ENCODE data around the gene ITPRID2. TPM values are rescaled to one million over a fixed set of nuclear protein-coding genes. Genes with fewer than 3 reads are reported as not detected.

The ITPRID2 gene
- total and polyA plus RNA-seq, 12 donors, result 25.5 to 103 (median 79.8) TPM

DNA sequence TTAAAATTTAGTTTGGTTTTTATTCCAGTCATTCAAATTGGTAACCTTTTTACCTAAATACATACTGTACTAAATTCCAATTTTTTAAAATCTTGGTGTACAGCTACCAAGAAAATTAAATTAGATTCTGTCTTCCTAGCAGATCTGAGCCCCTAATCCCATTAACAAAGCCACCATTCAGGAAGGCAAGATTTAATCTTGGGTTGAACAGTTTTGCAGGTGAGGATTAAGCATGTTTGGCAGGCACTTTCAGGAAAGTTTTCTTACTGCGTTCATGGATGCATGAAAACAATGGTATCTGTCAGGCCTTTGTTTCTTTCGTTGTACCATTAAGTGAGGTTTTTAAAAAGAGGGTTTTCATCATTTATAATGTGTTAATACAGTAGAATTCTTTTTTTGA lies 32.8 kb downstream of the ITPRID2 start:
- Histone ChIP-seq H3K27ac (no peak overlapping the region), H3K9me3 (replicated peaks in 1 of 3) (no peaks in the 10 kb centered on the region), H3K4me1 (replicated peaks in 1 of 2) (no peaks in the 10 kb centered on the region), H3K4me3 (no peak overlapping the region), H3K27me3 (no peaks in the 10 kb centered on the region), H3K36me3 (replicated peaks in 1 of 2) (peaks cover 0 to 32% of the 10 kb centered on the region in 2 donors)
- TF ChIP-seq, protein P1, sequence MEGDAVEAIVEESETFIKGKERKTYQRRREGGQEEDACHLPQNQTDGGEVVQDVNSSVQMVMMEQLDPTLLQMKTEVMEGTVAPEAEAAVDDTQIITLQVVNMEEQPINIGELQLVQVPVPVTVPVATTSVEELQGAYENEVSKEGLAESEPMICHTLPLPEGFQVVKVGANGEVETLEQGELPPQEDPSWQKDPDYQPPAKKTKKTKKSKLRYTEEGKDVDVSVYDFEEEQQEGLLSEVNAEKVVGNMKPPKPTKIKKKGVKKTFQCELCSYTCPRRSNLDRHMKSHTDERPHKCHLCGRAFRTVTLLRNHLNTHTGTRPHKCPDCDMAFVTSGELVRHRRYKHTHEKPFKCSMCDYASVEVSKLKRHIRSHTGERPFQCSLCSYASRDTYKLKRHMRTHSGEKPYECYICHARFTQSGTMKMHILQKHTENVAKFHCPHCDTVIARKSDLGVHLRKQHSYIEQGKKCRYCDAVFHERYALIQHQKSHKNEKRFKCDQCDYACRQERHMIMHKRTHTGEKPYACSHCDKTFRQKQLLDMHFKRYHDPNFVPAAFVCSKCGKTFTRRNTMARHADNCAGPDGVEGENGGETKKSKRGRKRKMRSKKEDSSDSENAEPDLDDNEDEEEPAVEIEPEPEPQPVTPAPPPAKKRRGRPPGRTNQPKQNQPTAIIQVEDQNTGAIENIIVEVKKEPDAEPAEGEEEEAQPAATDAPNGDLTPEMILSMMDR (IDR thresholded peaks at IDR 0.05), result no peak
- no peak for TF ChIP-seq POLR2A (IDR thresholded peaks at IDR 0.05)
- DNase-seq, result no peak
- intact Hi-C loops (cut with DNase I), result no loop called here
- WGBS, 4 donors, result 75 to 95% (median 86%) methylated on average over 2 of the region's 2 CpGs

DNA sequence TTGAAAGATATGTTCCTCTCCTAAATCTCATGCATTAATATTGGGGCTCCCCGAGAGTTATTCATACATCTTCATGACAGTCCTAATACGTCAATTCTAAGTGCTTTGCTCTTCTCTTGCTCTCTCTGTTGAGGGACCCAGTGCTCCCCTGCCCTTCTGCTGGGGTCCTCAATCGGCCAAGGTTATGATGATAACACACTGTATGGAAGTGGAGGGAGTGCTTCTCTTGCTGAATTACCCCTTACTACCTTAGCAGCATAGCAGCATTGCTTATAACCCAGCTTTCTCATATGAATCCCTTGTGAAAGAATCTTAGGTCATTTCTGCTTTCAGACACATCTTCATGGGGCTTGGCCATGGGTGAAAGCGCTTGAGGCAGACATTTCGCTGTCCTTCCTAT lies 43.2 kb downstream of the ITPRID2 start:
- Histone ChIP-seq H3K27me3 (no peaks in the 10 kb centered on the region), H3K4me1 (replicated peaks in 1 of 2) (no peaks in the 10 kb centered on the region), H3K9me3 (replicated peaks in 1 of 3) (no peaks in the 10 kb centered on the region), H3K36me3 (replicated peaks in 1 of 2) (no peaks in the 10 kb centered on the region), H3K4me3 (no peak overlapping the region), H3K27ac (no peak overlapping the region)
- WGBS, 4 donors, result 76 to 87% (median 82%) methylated on average over 5 of the region's 5 CpGs
- no peak for DNase-seq
- TF ChIP-seq POLR2A (IDR thresholded peaks at IDR 0.05), result no peak
- intact Hi-C loops (cut with DNase I), result no loop called here

DNA sequence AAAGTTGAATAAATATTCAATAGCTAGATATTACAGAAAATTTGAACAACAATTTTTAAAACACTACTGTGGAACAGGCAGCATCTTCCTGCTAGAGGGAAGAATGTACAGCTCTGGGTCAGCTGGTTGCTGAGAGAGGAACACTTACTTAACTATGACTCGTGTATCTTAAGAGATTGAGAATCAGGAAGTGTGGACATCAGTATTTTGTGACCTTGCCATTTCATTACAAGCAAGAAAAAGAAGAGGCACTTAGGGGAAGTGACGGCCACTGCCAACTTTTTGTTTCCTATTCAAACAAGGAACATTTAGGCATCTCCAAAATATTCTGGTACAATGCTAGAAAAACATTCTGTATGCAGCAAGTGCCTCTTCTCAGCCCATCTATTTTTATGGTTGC lies 45.9 kb downstream of the ITPRID2 start:
- TF ChIP-seq, protein P1 (IDR thresholded peaks at IDR 0.05), result no peak
- no peak for TF ChIP-seq POLR2A (IDR thresholded peaks at IDR 0.05)
- WGBS, 4 donors, result 3 to 8% (median 6%) methylated on average over 2 of the region's 2 CpGs
- DNase-seq, result peak in 4 of 7 donors; percentile 9 to 41 (median 28)
- Histone ChIP-seq H3K4me3 (no peak overlapping the region), H3K27ac (no peak overlapping the region), H3K27me3 (no peaks in the 10 kb centered on the region), H3K4me1 (replicated peaks in 1 of 2) (no peaks in the 10 kb centered on the region), H3K36me3 (replicated peaks in 1 of 2) (no peaks in the 10 kb centered on the region), H3K9me3 (replicated peaks in 1 of 3) (no peaks in the 10 kb centered on the region)
- intact Hi-C loops (cut with DNase I), result no loop called here

DNA sequence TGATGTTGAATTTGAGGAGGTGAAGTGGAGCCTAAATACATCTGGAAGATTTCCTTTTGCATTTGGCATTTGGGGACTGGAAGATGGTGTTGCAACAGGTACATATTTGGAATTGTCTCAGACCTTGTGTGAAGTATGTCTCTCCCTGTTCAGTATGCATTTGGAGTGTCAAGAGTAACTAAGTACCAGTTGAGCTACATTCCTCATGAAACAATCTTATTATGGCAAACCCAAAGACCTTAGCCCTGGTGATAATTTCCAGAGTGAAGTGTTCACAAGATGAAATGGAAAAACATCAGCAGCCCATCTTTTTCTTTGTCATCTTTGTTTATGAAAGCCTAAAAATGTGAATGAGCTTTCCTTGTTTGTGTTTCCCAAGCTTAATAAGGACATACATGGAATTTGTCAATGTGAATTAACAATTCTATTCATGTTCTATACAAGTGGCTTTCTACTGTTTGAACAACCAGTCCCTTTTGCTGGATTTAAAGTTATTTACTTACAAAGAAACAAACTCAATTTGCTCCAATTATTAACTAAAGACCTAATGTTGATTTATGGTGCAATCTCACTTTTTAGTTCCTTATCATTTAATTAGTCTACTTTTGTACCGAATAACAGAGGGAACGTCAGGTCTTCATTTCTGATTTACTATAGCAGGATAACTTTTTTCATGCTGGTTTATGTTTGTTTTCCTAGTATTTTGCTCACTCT lies 52.0 kb downstream of the ITPRID2 start:
- H3K4me3 ChIP-seq, result no peak overlapping the region
- no peaks in the 10 kb centered on the region for H3K9me3 ChIP-seq (replicated peaks in 1 of 3)
- no peak for TF ChIP-seq POLR2A (IDR thresholded peaks at IDR 0.05)
- TF ChIP-seq, protein P1 (IDR thresholded peaks at IDR 0.05), result no peak
- intact Hi-C loops (cut with DNase I), result no loop called here
- no peak overlapping the region for H3K27ac ChIP-seq
- no peaks in the 10 kb centered on the region for H3K27me3 ChIP-seq
- H3K36me3 ChIP-seq (replicated peaks in 1 of 2), result no peaks in the 10 kb centered on the region
- WGBS, 4 donors, result 76 to 85% (median 81%) methylated on average over 2 of the region's 2 CpGs
- DNase-seq, result no peak
- no peaks in the 10 kb centered on the region for H3K4me1 ChIP-seq (replicated peaks in 1 of 2)

All from adrenal gland (tissue), 12 donors.